GM10248 (cell line): Measurements from ENCODE around the gene SMARCA4.

Experiments used
- CTCF ChIA-PET: fragments of 300-600 bp; sonication (Branson Sonifier 250); formaldehyde crosslinking; extraction: SDS; loops from one replicate; lab custom pipeline; 2021; ENCODE audit warnings: antibody characterized with exemption; lab: Yijun Ruan, JAX
- POLR2A ChIA-PET: fragments of 350-650 bp; sonication (Branson Sonifier 250); formaldehyde crosslinking; extraction: SDS; loops from one replicate; lab custom pipeline; 2020; ENCODE audit warnings: antibody characterized with exemption; lab: Yijun Ruan, JAX
- DNase-seq: peaks from one replicate; pipeline ENCODE4 v3.0.0; 2012; ENCODE audit errors: extremely low spot score
- TF ChIP-seq, protein P1 (sequence below): IDR thresholded peaks from 2 replicates; pipeline ENCODE4 v1.5.1; 2012; ENCODE audit warnings: mild to moderate bottlenecking, low read depth; ENCODE audit errors: extremely low read depth, missing control alignments, control extremely low read depth

SMARCA4 gene

DNA sequence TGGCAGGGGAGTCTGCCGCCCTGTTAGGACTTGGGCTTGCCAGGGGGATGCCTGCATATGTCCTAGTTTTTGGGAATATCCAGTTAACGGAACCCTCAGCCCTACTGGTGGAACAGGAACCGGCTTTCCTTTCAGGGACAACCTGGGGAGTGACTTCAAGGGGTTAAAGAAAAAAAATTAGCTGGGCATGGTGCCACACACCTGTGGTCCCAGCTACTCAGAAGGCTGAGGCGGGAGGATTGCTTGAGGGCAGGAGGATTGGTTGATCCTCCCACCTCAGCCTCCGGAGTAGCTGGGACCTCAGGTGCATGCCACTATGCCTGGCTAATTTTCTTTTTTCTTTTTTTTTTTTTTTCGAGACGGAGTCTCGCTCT, 150.9 kb downstream of the SMARCA4 start:
- ChIA-PET CTCF (interaction anchor here (4.6 kb wide), 1 partner anchor 14 kb away, joined by 22 read pairs; no protein-coding TSS in a partner anchor), POLR2A (interaction anchor here (0.6 kb wide), 1 partner anchor 199 kb away, joined by 3 read pairs; no protein-coding TSS in a partner anchor)
- no peak for DNase-seq
- TF ChIP-seq, protein P1, sequence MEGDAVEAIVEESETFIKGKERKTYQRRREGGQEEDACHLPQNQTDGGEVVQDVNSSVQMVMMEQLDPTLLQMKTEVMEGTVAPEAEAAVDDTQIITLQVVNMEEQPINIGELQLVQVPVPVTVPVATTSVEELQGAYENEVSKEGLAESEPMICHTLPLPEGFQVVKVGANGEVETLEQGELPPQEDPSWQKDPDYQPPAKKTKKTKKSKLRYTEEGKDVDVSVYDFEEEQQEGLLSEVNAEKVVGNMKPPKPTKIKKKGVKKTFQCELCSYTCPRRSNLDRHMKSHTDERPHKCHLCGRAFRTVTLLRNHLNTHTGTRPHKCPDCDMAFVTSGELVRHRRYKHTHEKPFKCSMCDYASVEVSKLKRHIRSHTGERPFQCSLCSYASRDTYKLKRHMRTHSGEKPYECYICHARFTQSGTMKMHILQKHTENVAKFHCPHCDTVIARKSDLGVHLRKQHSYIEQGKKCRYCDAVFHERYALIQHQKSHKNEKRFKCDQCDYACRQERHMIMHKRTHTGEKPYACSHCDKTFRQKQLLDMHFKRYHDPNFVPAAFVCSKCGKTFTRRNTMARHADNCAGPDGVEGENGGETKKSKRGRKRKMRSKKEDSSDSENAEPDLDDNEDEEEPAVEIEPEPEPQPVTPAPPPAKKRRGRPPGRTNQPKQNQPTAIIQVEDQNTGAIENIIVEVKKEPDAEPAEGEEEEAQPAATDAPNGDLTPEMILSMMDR = no peak
